ENCODE data around the gene PSMD13. TPM values are rescaled to one million over a fixed set of nuclear protein-coding genes. Genes with fewer than 3 reads are reported as not detected.

PSMD13 gene
- total RNA-seq, 1 experiment from 2014 or later = 179 TPM

- TF ChIP-seq CTCF (IDR thresholded peaks at IDR 0.05 in 2 of 3, conservative IDR thresholded peaks at IDR 0.05 in 1 of 3; ENCODE audit: borderline replicate concordance in 1 of 3, insufficient read depth in 1 of 3, low read depth in 2 of 3, low read length in 2 of 3) (no peak), REST (IDR thresholded peaks at IDR 0.05; ENCODE audit: low read depth) (no peak), YY1 (IDR thresholded peaks at IDR 0.05; ENCODE audit: extremely low read depth, insufficient replicate concordance, low read depth, low read length) (no peak), FOSL1 (IDR thresholded peaks at IDR 0.05; ENCODE audit: low read depth) (no peak), EZH2 (IDR thresholded peaks at IDR 0.05) (no peak), JUND (IDR thresholded peaks at IDR 0.05) (no peak)
Measured at GRCh38 chr11:251550-251949, 14.8 kb downstream of the PSMD13 start (continued).

DNA sequence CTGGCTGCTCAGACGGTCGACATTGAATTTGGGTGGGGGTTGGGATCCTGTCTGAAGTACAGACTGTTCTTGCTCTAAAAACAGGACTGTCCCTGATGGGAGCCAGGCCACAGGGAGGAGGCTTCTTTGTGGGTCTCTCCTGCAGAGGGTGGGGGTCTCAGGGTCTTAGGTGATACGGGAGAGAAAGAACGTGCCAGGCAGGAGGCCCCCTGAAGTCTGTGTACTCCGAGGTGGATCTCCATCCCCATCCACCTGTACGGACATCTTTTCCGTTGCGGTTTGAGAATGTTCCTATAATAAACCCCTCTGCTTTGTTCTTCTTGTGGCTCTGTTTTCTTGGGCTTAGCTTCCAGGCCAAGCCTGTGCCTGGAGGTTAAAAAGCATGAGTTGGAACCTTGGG is 15.9 kb downstream of the PSMD13 start:
- Histone ChIP-seq H3K36me3 (ENCODE audit: control insufficient read depth in 1 of 2, insufficient read depth in 2 of 2, low read length in 2 of 2) (peaks cover 44 to 48% of the 10 kb centered on the region in 2 experiments), H3K9me3 (ENCODE audit: control insufficient read depth in 1 of 2, insufficient read depth in 1 of 2, low read depth in 1 of 2, low read length in 2 of 2) (no peaks in the 10 kb centered on the region), H3K27ac (ENCODE audit: low read depth, low read length) (no peak overlapping the region), H3K79me2 (ENCODE audit: insufficient read depth, low read length) (no peaks in the 10 kb centered on the region), H4K20me1 (ENCODE audit: insufficient read depth) (no peaks in the 10 kb centered on the region), H3K4me1 (ENCODE audit: control insufficient read depth in 1 of 2, insufficient read depth in 2 of 2, low read length in 2 of 2) (no peaks in the 10 kb centered on the region), H3K27me3 (ENCODE audit: insufficient read depth, low read length) (no peaks in the 10 kb centered on the region), H2AFZ (ENCODE audit: low read depth, low read length, poor library complexity, severe bottlenecking) (no peak overlapping the region), H3K4me2 (ENCODE audit: low read length) (no peak overlapping the region), H3K9ac (ENCODE audit: low read length) (no peak overlapping the region), H3K4me3 (replicated peaks in 1 of 2; ENCODE audit: low read depth in 1 of 2, low read length in 2 of 2) (no peak overlapping the region), H3K9me2 (ENCODE audit: insufficient read depth) (no peaks in the 10 kb centered on the region)
- TF ChIP-seq SP1 (IDR thresholded peaks at IDR 0.05; ENCODE audit: low read depth) (no peak), CBX3 (IDR thresholded peaks at IDR 0.05; ENCODE audit: low read depth) (no peak), REST (IDR thresholded peaks at IDR 0.05; ENCODE audit: low read depth) (no peak), SRF (IDR thresholded peaks at IDR 0.05; ENCODE audit: low read depth) (no peak), TCF7L2 (IDR thresholded peaks at IDR 0.05; ENCODE audit: borderline replicate concordance, extremely low read depth, insufficient read depth, insufficient read length) (no peak), POLR2A (IDR thresholded peaks at IDR 0.05; ENCODE audit: borderline replicate concordance, extremely low read depth, insufficient read depth, insufficient read length) (no peak), CEBPB (IDR thresholded peaks at IDR 0.05; ENCODE audit: low read depth) (no peak), YY1 (IDR thresholded peaks at IDR 0.05; ENCODE audit: extremely low read depth, insufficient replicate concordance, low read depth, low read length) (no peak), EZH2 (IDR thresholded peaks at IDR 0.05) (no peak)
- ATAC-seq (no peak), DNase-seq (ENCODE audit: low read depth, low spot score) (no peak)
- intact Hi-C loops (cut with micrococcal nuclease) = no loop called here
- ChIA-PET RAD21 (ENCODE audit: low non-redundant PET in 1 of 2, low total read pairs in 2 of 2, uncharacterized antibody in 2 of 2, unreplicated experiment in 2 of 2) (no interaction called here), POLR2A (no interaction called here), CTCF (no interaction called here)
- TSS peak; percentile 56 for BruUV-seq (replicated peaks)

Data from HCT116 (cell line).